ENCODE data around the gene IL19.

IL19 gene

GRCh38 chr1:206801467-206801866, 30.9 kb downstream of the IL19 start:
- DNase-seq: no peak

DNA sequence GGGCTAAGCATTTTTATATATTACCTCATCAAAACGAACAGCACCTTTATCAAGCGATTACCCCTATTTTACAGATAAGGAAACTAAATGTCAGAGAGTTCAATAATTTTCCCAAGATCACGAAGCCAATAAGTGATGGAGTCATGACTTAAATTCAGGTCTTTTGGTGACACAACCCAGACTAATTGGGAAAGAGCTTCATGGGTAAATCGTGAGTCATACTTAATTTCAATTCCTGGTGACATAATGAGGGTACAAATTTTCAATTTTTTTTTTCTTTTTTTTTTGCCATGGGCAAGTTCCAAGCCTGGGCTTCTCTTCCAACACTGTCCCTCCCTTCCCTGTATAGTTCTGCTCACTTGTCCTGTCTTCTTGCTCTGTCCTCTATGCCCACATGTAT, 31.8 kb downstream of the IL19 start:
- DNase-seq: no peak

DNA sequence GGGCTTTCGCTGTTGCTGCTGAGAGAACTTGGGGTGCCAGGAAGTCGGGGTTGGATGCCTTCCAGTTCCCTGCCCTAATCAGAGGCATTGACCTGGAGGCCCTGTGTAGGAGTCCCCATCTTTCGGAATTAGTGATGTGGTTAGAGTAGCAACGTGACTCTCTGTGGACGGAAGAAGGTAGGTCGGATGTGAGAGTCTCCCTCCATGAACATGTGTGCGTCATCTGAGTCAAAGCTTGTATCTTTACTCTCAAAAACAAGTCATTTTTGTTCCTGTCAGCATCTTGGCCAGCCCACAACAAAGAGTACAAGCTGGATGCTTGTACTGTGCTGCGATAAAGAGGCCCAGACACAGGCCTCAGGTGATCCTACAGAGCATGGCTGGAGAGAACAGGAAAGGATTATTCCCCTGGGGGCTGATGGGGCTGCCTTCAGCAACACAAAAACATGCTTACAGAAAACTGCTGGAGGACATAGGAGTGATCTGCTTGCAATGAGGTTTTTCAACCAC, 32.7 kb downstream of the IL19 start:
- no peak for DNase-seq

- no peak for DNase-seq
Observed at GRCh38 chr1:206804156-206804737, 33.7 kb downstream of the IL19 start.

GRCh38 chr1:206805357-206805756, 34.8 kb downstream of the IL19 start:
- no peak for DNase-seq

DNA sequence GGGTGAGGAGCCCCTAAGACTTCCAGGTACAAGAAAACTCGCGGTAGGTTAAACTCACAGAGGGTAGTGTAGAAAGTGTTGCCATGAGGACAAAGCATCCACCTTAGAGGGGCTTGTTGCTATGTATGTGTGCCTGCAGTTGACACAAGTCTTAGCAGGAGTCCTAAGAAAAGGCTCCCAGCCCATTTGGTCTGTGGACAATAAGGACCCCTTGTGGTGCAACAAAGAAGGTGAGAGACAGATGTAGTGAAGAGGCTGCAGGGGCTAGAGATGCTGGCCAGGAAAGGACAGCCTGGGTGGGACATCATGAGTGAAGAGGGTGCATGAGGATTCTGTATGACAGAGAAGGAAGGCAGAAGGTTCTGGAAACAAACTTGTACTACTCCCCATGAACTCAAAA, 38.0 kb downstream of the IL19 start:
- DNase-seq: no peak

GRCh38 chr1:206809504-206810084, 39.0 kb downstream of the IL19 start:
- DNase-seq: no peak

- DNase-seq: no peak
Observed at GRCh38 chr1:206812471-206812870, 41.9 kb downstream of the IL19 start.

GRCh38 chr1:206814716-206815341, 44.3 kb downstream of the IL19 start:
- no peak for DNase-seq

GRCh38 chr1:206816390-206817287, 46.1 kb downstream of the IL19 start:
- no peak for DNase-seq

GRCh38 chr1:206821493-206821892, 50.9 kb downstream of the IL19 start:
- no peak for DNase-seq

GRCh38 chr1:206823727-206824126, 53.2 kb downstream of the IL19 start:
- no peak for DNase-seq

DNA sequence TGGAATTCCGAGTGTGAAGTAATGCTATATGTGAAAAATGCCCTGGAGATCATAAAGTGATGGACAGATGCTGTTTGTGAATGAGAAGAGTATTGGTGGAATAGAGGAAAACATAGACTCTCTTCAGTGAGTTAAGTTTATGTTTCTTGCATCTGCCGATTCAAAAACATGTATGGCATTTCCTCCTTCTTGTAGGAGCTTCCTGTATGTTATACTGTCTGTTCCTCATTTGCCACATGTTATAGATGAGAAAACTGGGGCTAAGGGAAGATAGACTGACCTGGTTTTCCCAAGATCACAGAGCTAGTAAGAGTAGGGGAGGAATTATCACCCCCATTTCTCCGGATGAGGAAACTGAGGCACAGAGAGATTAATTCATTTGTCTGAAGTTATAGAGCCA, 53.8 kb downstream of the IL19 start:
- DNase-seq: no peak

DNA sequence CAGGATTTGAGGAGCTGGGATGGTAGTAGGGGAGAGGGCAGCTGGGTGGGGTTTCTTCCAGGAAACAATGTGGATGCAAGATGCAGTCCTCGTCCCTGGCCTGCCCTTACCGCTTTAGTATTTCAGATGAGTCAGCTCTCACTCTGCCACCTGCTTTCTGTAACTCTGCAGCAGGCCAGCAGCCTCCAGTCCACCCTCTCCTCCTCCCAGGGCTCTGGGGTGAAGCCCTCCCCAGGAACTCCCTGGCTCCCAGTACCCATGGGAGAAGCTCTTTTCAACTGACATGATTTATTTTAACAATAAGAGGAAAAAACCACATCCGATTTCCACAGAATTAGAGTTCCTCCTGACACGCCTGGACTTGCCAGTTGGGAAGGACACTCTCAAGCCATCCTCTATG, 55.8 kb downstream of the IL19 start:
- DNase-seq: peak; percentile 46

DNA sequence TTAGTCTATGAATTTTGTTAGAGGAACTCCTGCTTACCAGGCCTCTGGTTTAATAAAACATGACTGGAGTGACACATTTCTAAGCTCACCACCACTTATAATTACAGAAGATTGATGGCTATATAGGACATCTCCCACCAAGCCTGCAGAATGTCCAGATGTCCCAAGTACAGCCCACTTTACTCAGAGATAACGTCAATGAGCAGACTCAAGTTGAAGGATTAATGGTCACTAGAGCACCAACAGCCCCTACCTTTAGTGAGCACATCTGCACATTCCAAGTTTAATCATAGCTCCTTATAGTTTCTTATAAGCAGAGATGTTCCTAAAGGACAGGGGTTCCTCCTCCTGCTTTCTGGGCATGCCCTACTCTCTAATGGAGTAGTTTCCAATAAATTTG, 57.5 kb downstream of the IL19 start:
- DNase-seq: no peak

DNA sequence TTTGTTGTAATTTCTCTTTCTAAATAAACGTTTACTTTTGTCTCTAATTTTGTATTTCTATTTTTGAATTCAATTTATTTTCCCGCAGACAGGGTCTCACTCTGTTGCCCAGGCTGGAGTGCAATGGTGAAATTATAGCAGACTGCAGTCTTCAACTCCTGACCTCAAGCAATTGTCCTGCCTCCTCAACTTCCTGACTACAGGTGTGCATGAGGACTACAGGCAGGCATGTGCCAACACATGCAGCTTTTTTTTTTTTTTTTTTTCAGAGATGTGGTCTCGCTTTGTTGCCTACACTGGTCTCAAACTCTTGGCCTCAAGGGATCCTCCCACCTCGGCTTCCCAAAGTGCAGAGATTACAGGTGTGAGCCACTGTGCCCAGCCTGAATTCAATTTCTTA, 58.2 kb downstream of the IL19 start:
- DNase-seq: no peak

GRCh38 chr1:206829282-206829681, 58.7 kb downstream of the IL19 start:
- no peak for DNase-seq

DNA sequence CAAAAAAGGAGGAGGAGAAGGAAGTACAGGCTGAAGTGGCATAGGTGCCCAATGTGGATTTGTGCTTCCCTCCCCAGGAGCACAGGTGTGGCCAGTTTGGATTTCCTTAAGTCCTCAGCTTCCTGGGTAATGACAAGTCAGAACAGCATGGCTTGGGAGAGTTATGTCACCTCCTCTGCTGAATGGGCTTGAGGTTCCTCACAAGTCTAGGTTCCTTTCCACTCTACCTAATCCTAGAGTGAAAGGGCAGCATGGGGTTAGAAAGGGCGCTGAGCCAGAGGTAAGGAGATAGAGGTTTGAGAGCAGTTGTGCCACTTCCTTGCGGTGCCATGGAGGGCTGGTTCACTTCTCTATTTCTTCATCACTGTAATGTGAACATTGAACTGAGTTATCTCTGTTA, 59.3 kb downstream of the IL19 start:
- no peak for DNase-seq

GRCh38 chr1:206831650-206832049, 61.1 kb downstream of the IL19 start:
- no peak for DNase-seq

DNA sequence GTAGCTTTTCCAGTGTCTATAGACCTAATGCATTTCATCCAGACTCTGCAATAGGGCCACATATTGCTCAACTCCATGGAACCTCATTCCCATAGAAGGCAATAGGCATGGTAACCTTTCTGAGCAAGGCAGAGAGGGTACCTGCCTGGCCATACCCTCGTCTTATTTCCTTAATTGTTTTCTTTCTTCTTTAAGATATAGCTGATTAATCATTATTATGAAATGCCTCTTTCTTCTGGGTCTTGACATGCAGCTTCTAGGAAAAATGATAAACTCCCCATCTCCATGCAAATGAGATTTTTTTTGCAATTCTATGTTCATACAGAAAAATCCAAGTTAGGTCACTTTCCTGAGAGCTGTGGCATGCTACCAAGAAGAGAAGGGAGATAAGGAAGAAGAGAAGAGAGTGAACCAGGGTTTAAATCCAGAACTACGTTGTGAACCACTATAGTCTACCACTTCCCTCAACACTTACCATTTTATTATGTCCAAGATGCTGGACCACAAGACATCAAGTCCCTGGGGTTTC, 61.8 kb downstream of the IL19 start:
- DNase-seq: no peak

GRCh38 chr1:206833106-206833680, 62.6 kb downstream of the IL19 start:
- DNase-seq: no peak

- DNase-seq: no peak
Observed at GRCh38 chr1:206833801-206834200, 63.2 kb downstream of the IL19 start.

DNA sequence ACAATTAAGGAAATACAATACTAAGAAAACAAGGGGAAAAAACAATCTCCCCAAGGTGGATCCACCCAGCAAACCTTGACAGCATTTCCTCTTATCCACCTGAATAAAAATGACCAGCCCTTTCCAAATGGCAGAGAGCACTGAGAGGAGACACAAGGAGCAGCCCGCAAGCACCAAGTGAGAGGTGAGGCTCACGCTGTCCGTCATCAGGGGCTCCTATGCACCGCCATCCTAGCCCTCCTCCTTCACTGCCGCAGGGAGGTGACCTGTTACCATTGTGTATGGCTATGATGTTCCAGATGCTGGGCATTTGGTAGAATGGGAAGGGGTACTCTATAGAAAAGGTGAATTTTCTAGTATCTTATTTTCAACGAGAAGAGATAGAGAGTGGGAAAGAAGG, 63.6 kb downstream of the IL19 start:
- DNase-seq: no peak

Data from NCI-H2107 (cell line).